ENCODE data around the gene HPS5. TPM values are rescaled to one million over a fixed set of nuclear protein-coding genes. Genes with fewer than 3 reads are reported as not detected.

The HPS5 gene
- total RNA-seq, 1 donor from 2014 or later: 35.2 TPM

DNA sequence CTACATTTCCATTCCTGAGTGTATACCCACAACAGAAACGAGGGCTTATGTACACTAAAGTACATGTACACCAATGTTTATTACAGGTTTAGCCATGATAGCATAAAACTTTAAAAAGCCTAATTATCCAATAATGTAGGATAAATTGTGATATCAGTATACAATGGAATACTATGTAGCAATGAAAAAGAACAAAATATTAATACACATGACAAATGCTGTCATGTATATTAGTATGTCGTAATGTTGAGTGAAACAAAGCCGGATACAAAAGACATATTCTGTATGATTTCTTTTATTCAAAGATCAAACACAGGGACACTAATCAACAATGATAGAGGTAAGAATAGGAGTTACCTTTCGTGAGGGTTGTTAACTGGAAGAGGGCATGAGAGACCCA, 88.0 kb downstream of the HPS5 start:
- Mint-ChIP-seq H3K4me3 (ENCODE audit: unreplicated experiment) (no peak overlapping the region), H3K36me3 (ENCODE audit: low read depth) (no peaks in the 10 kb centered on the region), H3K4me1 (ENCODE audit: low read depth) (no peaks in the 10 kb centered on the region), H3K27ac (ENCODE audit: unreplicated experiment) (no peak overlapping the region), H3K27me3 (ENCODE audit: low read depth) (peaks cover 29% of the 10 kb centered on the region), H3K9me3 (ENCODE audit: low read depth) (no peaks in the 10 kb centered on the region)
- no peak for DNase-seq (ENCODE audit: low spot score)
- TF ChIP-seq CTCF (IDR thresholded peaks at IDR 0.05): no peak

DNA sequence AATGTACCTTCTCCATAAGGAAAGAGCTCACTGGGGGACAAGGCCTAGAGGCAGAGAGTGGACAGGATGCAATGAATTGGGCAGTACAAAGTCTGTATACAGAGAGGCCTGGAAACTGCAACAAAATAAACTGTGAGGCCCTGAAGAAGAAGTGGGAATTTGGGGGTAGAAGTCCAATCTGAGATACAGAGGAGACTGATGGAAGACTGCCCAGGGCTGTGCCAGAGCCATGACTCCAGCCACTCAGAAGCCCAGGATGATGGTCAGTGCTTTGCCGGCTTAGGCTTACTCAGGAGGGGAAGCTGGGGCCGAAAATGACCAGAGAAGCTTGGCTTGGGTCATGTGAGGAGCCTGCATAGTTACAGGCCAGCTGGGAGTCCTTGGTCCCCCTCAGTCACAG, 91.1 kb downstream of the HPS5 start:
- H3K27ac Mint-ChIP-seq (ENCODE audit: unreplicated experiment): no peak overlapping the region
- H3K9me3 Mint-ChIP-seq (ENCODE audit: low read depth): no peaks in the 10 kb centered on the region
- H3K27me3 Mint-ChIP-seq (ENCODE audit: low read depth): peaks cover 26% of the 10 kb centered on the region
- TF ChIP-seq CTCF (IDR thresholded peaks at IDR 0.05): no peak
- H3K36me3 Mint-ChIP-seq (ENCODE audit: low read depth): no peaks in the 10 kb centered on the region
- no peaks in the 10 kb centered on the region for H3K4me1 Mint-ChIP-seq (ENCODE audit: low read depth)
- H3K4me3 Mint-ChIP-seq (ENCODE audit: unreplicated experiment): no peak overlapping the region
- DNase-seq (ENCODE audit: low spot score): no peak

DNA sequence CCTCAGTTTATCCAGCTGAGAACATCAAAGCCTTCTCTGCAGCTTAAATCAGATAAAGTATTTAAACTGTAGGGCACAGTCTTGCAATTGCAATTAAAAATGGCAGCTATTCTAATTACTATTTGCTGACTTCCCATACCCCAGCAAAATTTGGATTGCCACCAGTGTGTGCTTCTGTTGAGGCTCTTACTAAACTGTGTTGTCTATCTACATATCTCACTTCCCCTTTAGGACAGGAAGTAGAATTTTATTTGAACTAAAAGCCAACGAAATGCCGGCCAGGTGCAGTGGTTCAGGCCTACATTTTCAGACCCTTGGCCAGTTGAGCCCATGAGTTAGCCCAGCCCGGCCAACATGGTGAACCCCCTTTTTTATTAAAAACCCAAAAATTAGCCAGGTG, 92.4 kb downstream of the HPS5 start:
- H3K27me3 Mint-ChIP-seq (ENCODE audit: low read depth): peaks cover 21% of the 10 kb centered on the region
- H3K4me3 Mint-ChIP-seq (ENCODE audit: unreplicated experiment): no peak overlapping the region
- H3K9me3 Mint-ChIP-seq (ENCODE audit: low read depth): peaks cover 6% of the 10 kb centered on the region
- no peaks in the 10 kb centered on the region for H3K4me1 Mint-ChIP-seq (ENCODE audit: low read depth)
- no peaks in the 10 kb centered on the region for H3K36me3 Mint-ChIP-seq (ENCODE audit: low read depth)
- no peak for TF ChIP-seq CTCF (IDR thresholded peaks at IDR 0.05)
- no peak overlapping the region for H3K27ac Mint-ChIP-seq (ENCODE audit: unreplicated experiment)
- no peak for DNase-seq (ENCODE audit: low spot score)

Other genes with a start within 250 kb of the HPS5 start
- 12.1 to 13.2 TPM (median 12.2 TPM) in 3 replicates for gene SAAL1, start 216.1 kb downstream of the HPS5 start, total RNA-seq
- not detected in 3 replicates for gene MRGPRX3, start 189.6 kb downstream of the HPS5 start, total RNA-seq
- gene MRGPRX4, start 149.3 kb downstream of the HPS5 start, total RNA-seq: not detected in 3 replicates
- not detected in 3 replicates for gene SAA4, start 85.3 kb downstream of the HPS5 start, total RNA-seq
- gene SAA2, start 73.5 kb downstream of the HPS5 start, total RNA-seq: not detected in 3 replicates
- gene SAA1, start 55.9 kb downstream of the HPS5 start, total RNA-seq: not detected in 3 replicates
- gene GTF2H1, start 427 bp upstream of the HPS5 start, total RNA-seq: 55.9 to 71.6 TPM (median 57.1 TPM) in 3 replicates
- gene LDHA, start 72.4 kb upstream of the HPS5 start, total RNA-seq: 427 to 1,078 TPM (median 1,049 TPM) in 3 replicates
- 0.26 to 0.62 TPM (median 0.48 TPM) in 3 replicates for gene LDHC, start 90.2 kb upstream of the HPS5 start, total RNA-seq
- gene LDHAL6A, start 133.7 kb upstream of the HPS5 start, total RNA-seq: not detected in 3 replicates
- gene TSG101, start 204.8 kb upstream of the HPS5 start, total RNA-seq: 54.7 to 59.8 TPM (median 55.4 TPM) in 3 replicates

Measured in chondrocyte (in vitro differentiated cells).